HepG2 (cell line): ENCODE data around the gene ASL.
"Not testable (repeated sequence)": the region's sequence is repeated elsewhere in the genome, so short reads cannot be mapped to it uniquely, and the experiment has no call there.

Source experiments
- JUND ChIP-seq: sonication (generic); formaldehyde crosslinking; IDR thresholded peaks from 2 replicates; pipeline ENCODE4 v1.8.0; 2022; ENCODE audit warnings: mild to moderate bottlenecking, missing genetic modification reagents
- MTA1 ChIP-seq: sonication (generic); formaldehyde crosslinking; IDR thresholded peaks from 2 replicates; pipeline ENCODE4 v1.4.0; 2020; ENCODE audit warnings: missing genetic modification reagents, mild to moderate bottlenecking, borderline replicate concordance
- MYC ChIP-seq: sonication (generic); formaldehyde crosslinking; IDR thresholded peaks from 2 replicates; pipeline ENCODE4 v1.9.0; 2021; ENCODE audit warnings: missing genetic modification reagents, borderline replicate concordance
- POLR2A ChIP-seq, 2 experiments: IDR thresholded peaks; 2 replicates each; pipeline ENCODE4 v1.6.1; 2011; ENCODE audit warnings: low read depth in 2 of 2, low read length in 2 of 2, mild to moderate bottlenecking in 1 of 2, moderate library complexity in 1 of 2; ENCODE audit not compliant: insufficient read depth in 1 of 2
- REXO4 ChIP-seq: sonication (generic); formaldehyde crosslinking; IDR thresholded peaks from 2 replicates; pipeline ENCODE4 v1.8.0; 2022; ENCODE audit warnings: missing genetic modification reagents, mild to moderate bottlenecking, borderline replicate concordance
- YY1 ChIP-seq: IDR thresholded peaks from 2 replicates; pipeline ENCODE4 v1.6.1; 2011; ENCODE audit warnings: low read length, low read depth, moderate library complexity, mild to moderate bottlenecking; ENCODE audit not compliant: insufficient read depth, insufficient replicate concordance
- ZFAT ChIP-seq: sonication (generic); formaldehyde crosslinking; conservative IDR thresholded peaks from 2 replicates; pipeline ENCODE4 v1.8.1; 2023; ENCODE audit warnings: missing genetic modification reagents, inconsistent platforms
- ZNF10 ChIP-seq: sonication (generic); formaldehyde crosslinking; IDR thresholded peaks from 2 replicates; pipeline ENCODE4 v1.4.0; 2020; ENCODE audit warnings: mild to moderate bottlenecking, low read depth, missing genetic modification reagents, borderline replicate concordance
- ZNF782 ChIP-seq: sonication (generic); formaldehyde crosslinking; IDR thresholded peaks from 2 replicates; pipeline ENCODE4 v1.4.0; 2020; ENCODE audit warnings: missing genetic modification reagents, mild to moderate bottlenecking, borderline replicate concordance

DNA sequence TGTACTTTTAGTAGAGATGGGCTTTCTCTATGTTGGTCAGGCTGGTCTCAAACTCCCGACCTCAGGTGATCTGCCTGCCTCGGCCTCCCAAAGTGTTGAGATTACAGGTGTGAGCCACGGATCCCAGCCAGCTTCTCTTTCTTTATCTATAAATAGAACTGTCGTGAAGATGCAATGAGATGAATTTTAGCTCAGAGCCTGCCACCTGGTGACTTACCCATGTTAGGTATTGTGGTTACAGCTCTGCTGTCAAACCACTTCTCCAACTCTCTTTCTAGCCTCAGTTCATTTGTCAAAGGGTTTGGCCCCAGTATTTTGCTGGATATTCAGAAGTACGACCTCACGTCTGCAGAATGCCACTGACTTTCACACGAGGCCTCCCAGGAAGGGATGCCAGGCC lies 3.4 kb upstream of the ASL start:
- TF ChIP-seq POLR2A (IDR thresholded peaks at IDR 0.05; ENCODE audit: insufficient read depth in 1 of 2, low read depth in 2 of 2, low read length in 2 of 2); ZFAT; ZNF782; MYC (CRISPR knock-in tag); YY1; REXO4 (CRISPR knock-in tag); JUND (CRISPR knock-in tag); ZNF10 (CRISPR knock-in tag); MTA1 (CRISPR knock-in tag): not testable (repeated sequence)
